Ishikawa (cell line): Measurements from ENCODE around the gene JPH2.

Experiments used
- CEBPB ChIP-seq: IDR thresholded peaks from 2 replicates; pipeline ENCODE4 v1.6.1; 2012
- CREB1 ChIP-seq: IDR thresholded peaks from 2 replicates; pipeline ENCODE4 v1.6.1; 2012; ENCODE audit warnings: low read depth
- EGR1 ChIP-seq: IDR thresholded peaks from 2 replicates; pipeline ENCODE4 v1.6.1; 2012
- EP300 ChIP-seq: IDR thresholded peaks from 2 replicates; pipeline ENCODE4 v1.6.1; 2012; ENCODE audit warnings: borderline replicate concordance
- FOXM1 ChIP-seq: IDR thresholded peaks from 2 replicates; pipeline ENCODE4 v1.6.1; 2012; ENCODE audit warnings: low read depth, borderline replicate concordance
- MAX ChIP-seq: IDR thresholded peaks from 2 replicates; pipeline ENCODE4 v1.6.1; 2012
- NFIC ChIP-seq: IDR thresholded peaks from 2 replicates; pipeline ENCODE4 v1.6.1; 2012
- RAD21 ChIP-seq: IDR thresholded peaks from 2 replicates; pipeline ENCODE4 v1.6.1; 2012; ENCODE audit warnings: low read depth
- REST ChIP-seq: IDR thresholded peaks from 2 replicates; pipeline ENCODE4 v1.6.1; 2012; ENCODE audit warnings: low read depth, mild to moderate bottlenecking
- TAF1 ChIP-seq: IDR thresholded peaks from 2 replicates; pipeline ENCODE4 v1.6.1; 2012; ENCODE audit warnings: low read depth, mild to moderate bottlenecking
- TCF12 ChIP-seq: IDR thresholded peaks from 2 replicates; pipeline ENCODE4 v1.6.1; 2012; ENCODE audit warnings: low read depth
- TEAD4 ChIP-seq: IDR thresholded peaks from 2 replicates; pipeline ENCODE4 v1.6.1; 2012
- USF1 ChIP-seq: IDR thresholded peaks from 2 replicates; pipeline ENCODE4 v1.6.1; 2012
- YY1 ChIP-seq: IDR thresholded peaks from 2 replicates; pipeline ENCODE4 v1.6.1; 2012; ENCODE audit warnings: low read depth
- ZBTB7A ChIP-seq: IDR thresholded peaks from 2 replicates; pipeline ENCODE4 v1.6.1; 2012; ENCODE audit warnings: low read depth

JPH2 gene

GRCh38 chr20:44154521-44155001, 32.4 kb downstream of the JPH2 start:
- no peak for TF ChIP-seq EGR1
- no peak for TF ChIP-seq USF1
- TF ChIP-seq TCF12, result no peak
- TF ChIP-seq YY1, result no peak
- TF ChIP-seq MAX, result no peak
- TF ChIP-seq FOXM1, result no peak
- TF ChIP-seq REST, result no peak
- no peak for TF ChIP-seq NFIC
- TF ChIP-seq TEAD4, result no peak
- no peak for TF ChIP-seq EP300
- no peak for TF ChIP-seq TAF1
- TF ChIP-seq ZBTB7A, result no peak

GRCh38 chr20:44153636-44154043, 33.3 kb downstream of the JPH2 start:
- TF ChIP-seq REST (no peak), NFIC (no peak), MAX (no peak), YY1 (no peak), CEBPB (no peak), CREB1 (no peak), USF1 (no peak), FOXM1 (no peak), RAD21 (no peak), TAF1 (no peak), TCF12 (no peak), TEAD4 (no peak), EP300 (no peak)

GRCh38 chr20:44151621-44152416, 35.2 kb downstream of the JPH2 start:
- TF ChIP-seq CREB1 (no peak), ZBTB7A (no peak), REST (no peak), YY1 (no peak), CEBPB (no peak), RAD21 (no peak)

- no peak for TF ChIP-seq CEBPB
- TF ChIP-seq CREB1, result no peak
- no peak for TF ChIP-seq EGR1
- TF ChIP-seq TAF1, result no peak
- TF ChIP-seq USF1, result no peak
- TF ChIP-seq ZBTB7A, result no peak
- TF ChIP-seq EP300, result no peak
- no peak for TF ChIP-seq TEAD4
- no peak for TF ChIP-seq MAX
- no peak for TF ChIP-seq RAD21
- no peak for TF ChIP-seq REST
- TF ChIP-seq YY1, result no peak
- no peak for TF ChIP-seq NFIC
Measured at GRCh38 chr20:44146272-44146671, 40.7 kb downstream of the JPH2 start.
